ENCODE results near the gene NDUFA3.

- TF ChIP-seq, protein P1, sequence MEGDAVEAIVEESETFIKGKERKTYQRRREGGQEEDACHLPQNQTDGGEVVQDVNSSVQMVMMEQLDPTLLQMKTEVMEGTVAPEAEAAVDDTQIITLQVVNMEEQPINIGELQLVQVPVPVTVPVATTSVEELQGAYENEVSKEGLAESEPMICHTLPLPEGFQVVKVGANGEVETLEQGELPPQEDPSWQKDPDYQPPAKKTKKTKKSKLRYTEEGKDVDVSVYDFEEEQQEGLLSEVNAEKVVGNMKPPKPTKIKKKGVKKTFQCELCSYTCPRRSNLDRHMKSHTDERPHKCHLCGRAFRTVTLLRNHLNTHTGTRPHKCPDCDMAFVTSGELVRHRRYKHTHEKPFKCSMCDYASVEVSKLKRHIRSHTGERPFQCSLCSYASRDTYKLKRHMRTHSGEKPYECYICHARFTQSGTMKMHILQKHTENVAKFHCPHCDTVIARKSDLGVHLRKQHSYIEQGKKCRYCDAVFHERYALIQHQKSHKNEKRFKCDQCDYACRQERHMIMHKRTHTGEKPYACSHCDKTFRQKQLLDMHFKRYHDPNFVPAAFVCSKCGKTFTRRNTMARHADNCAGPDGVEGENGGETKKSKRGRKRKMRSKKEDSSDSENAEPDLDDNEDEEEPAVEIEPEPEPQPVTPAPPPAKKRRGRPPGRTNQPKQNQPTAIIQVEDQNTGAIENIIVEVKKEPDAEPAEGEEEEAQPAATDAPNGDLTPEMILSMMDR (IDR thresholded peaks at IDR 0.05; ENCODE audit: low read length): no peak
- TF ChIP-seq EZH2phosphoT487 (IDR thresholded peaks at IDR 0.05; ENCODE audit: low read length): no peak
These were observed 5.8 kb downstream of the NDUFA3 start for GRCh38 chr19:54108496-54108895.

Measured in MM.1S (cell line).